DND-41 (cell line): ENCODE data around the gene TTC38.

Experiments
- ATAC-seq: fragments of 200-7000 bp; cut with Tn5 transposase; 3 replicates; pipeline ENCODE4 v1.9.1; 2021; ENCODE audit warnings: low read depth; ENCODE audit not compliant: insufficient read depth
- DNase-seq: peaks from one replicate; pipeline ENCODE4 v3.0.0-alpha.2; 2020
- H2AFZ ChIP-seq: 2 replicates; pipeline ENCODE4 v1.6.0; 2012; ENCODE audit warnings: low read depth, low read length
- H3K27ac ChIP-seq: 2 replicates; pipeline ENCODE4 v1.5.1; 2012; ENCODE audit warnings: low read length, inconsistent platforms
- H3K27me3 ChIP-seq: fragments of 200-600 bp; sonication (generic); 2 replicates; pipeline ENCODE4 v1.6.0; 2012; ENCODE audit warnings: low read length, mild to moderate bottlenecking, inconsistent platforms; ENCODE audit not compliant: insufficient read depth, poor library complexity
- H3K36me3 ChIP-seq: 2 replicates; pipeline ENCODE4 v1.5.1; 2012; ENCODE audit warnings: low read length, inconsistent platforms; ENCODE audit not compliant: insufficient read depth
- H3K4me1 ChIP-seq: 2 replicates; pipeline ENCODE4 v1.5.1; 2012; ENCODE audit warnings: mild to moderate bottlenecking, low read length; ENCODE audit not compliant: insufficient read depth
- H3K4me2 ChIP-seq: 2 replicates; pipeline ENCODE4 v1.6.0; 2012; ENCODE audit warnings: mild to moderate bottlenecking, moderate library complexity, low read length, inconsistent platforms; ENCODE audit not compliant: insufficient read depth
- H3K4me3 ChIP-seq, 2 experiments: fragments of 200-600 bp in 1 of 2; shearing (Covaris generic) in 1 of 2; 2 replicates each; pipeline ENCODE4 v1.5.1; 2012 to 2016; ENCODE audit warnings: inconsistent platforms in 2 of 2, low read length in 2 of 2, mild to moderate bottlenecking in 2 of 2, low read depth in 1 of 2, moderate library complexity in 1 of 2
- H3K79me2 ChIP-seq: 2 replicates; pipeline ENCODE4 v1.6.0; 2012; ENCODE audit warnings: low read length, inconsistent platforms; ENCODE audit not compliant: insufficient read depth
- H3K9ac ChIP-seq: 2 replicates; pipeline ENCODE4 v1.6.0; 2012; ENCODE audit warnings: low read depth, mild to moderate bottlenecking, inconsistent platforms, low read length, moderate library complexity
- H3K9me3 ChIP-seq: 2 replicates; pipeline ENCODE4 v1.5.1; 2012; ENCODE audit warnings: low read length, moderate library complexity, mild to moderate bottlenecking, inconsistent platforms; ENCODE audit not compliant: insufficient read depth, severe bottlenecking
- H4K20me1 ChIP-seq: 2 replicates; pipeline ENCODE4 v1.6.0; 2012; ENCODE audit warnings: low read length; ENCODE audit not compliant: insufficient read depth
- CTCF ChIP-seq: IDR thresholded peaks from 2 replicates; pipeline ENCODE4 v1.5.1; 2012; ENCODE audit warnings: borderline replicate concordance, low read length, moderate library complexity, mild to moderate bottlenecking; ENCODE audit not compliant: poor library complexity, severe bottlenecking; ENCODE audit errors: extremely low read depth
- EZH2 ChIP-seq: IDR thresholded peaks from 3 replicates; pipeline ENCODE4 v1.6.1; 2012; ENCODE audit warnings: borderline replicate concordance, low read depth, mild to moderate bottlenecking, moderate library complexity, low read length, inconsistent platforms; ENCODE audit not compliant: severe bottlenecking

The TTC38 gene

GRCh38 chr22:46295277-46295971, 27.6 kb downstream of the TTC38 start:
- H3K79me2 ChIP-seq: peaks cover 47% of the 10 kb centered on the region
- no peak for ATAC-seq
- TF ChIP-seq CTCF (no peak), EZH2 (no peak)
- peak overlapping the region; percentile 46 to 93; a peak in 3 of 4 replicates for H3K4me3 ChIP-seq
- H2AFZ ChIP-seq: peak overlapping the region; percentile 84
- H3K9ac ChIP-seq: peak overlapping the region; percentile 93
- no peak for DNase-seq
- H3K36me3 ChIP-seq: peaks cover 55% of the 10 kb centered on the region
- peak overlapping the region; percentile 94 for H3K27ac ChIP-seq
- H3K4me1 ChIP-seq: peaks cover 43% of the 10 kb centered on the region
- H3K4me2 ChIP-seq: peak overlapping the region; percentile 85
- H3K27me3 ChIP-seq: no peaks in the 10 kb centered on the region
- H3K9me3 ChIP-seq: no peaks in the 10 kb centered on the region
- peaks cover 13% of the 10 kb centered on the region for H4K20me1 ChIP-seq

GRCh38 chr22:46296257-46297150, 28.7 kb downstream of the TTC38 start, which contains the start of gene GTSE1:
TSS of gene GTSE1 (plus strand) at chr22:46296870. CDS start at chr22:46297401, 531 bp downstream.
- Histone ChIP-seq H3K36me3 (peaks cover 55% of the 10 kb centered on the region), H3K79me2 (peaks cover 58% of the 10 kb centered on the region), H3K9ac (peak within 1 kb of the TSS; percentile 93), H3K9me3 (no peaks in the 10 kb centered on the region), H3K27me3 (no peaks in the 10 kb centered on the region), H3K4me1 (peaks cover 53% of the 10 kb centered on the region), H3K27ac (peak within 1 kb of the TSS; percentile 95), H4K20me1 (peaks cover 21% of the 10 kb centered on the region), H3K4me3 (peak within 1 kb of the TSS; percentile 93), H2AFZ (peak within 1 kb of the TSS; percentile 84), H3K4me2 (peak within 1 kb of the TSS; percentile 90)
- peak; percentile 99 for DNase-seq
- peak; percentile 68 for TF ChIP-seq CTCF
- TF ChIP-seq EZH2: no peak
- ATAC-seq: peak; percentile 91

- peak; percentile 25 for ATAC-seq
- Histone ChIP-seq H3K27me3 (no peaks in the 10 kb centered on the region), H3K36me3 (peaks cover 53% of the 10 kb centered on the region), H3K9ac (peak overlapping the region; percentile 93), H3K27ac (peak overlapping the region; percentile 95), H3K4me2 (peak overlapping the region; percentile 90), H3K9me3 (no peaks in the 10 kb centered on the region), H4K20me1 (peaks cover 22% of the 10 kb centered on the region), H3K79me2 (peaks cover 66% of the 10 kb centered on the region), H3K4me1 (peaks cover 59% of the 10 kb centered on the region), H3K4me3 (peak overlapping the region; percentile 93), H2AFZ (peak overlapping the region; percentile 73)
- DNase-seq: peak; percentile 45
- TF ChIP-seq CTCF (peak; percentile 12), EZH2 (no peak)
Measured at GRCh38 chr22:46297151-46297812, 29.5 kb downstream of the TTC38 start.
